G401 (cell line): ENCODE data around the gene UBTD1. TPM values are rescaled to one million over a fixed set of nuclear protein-coding genes. Genes with fewer than 3 reads are reported as not detected.
"Not testable (repeated sequence)": the region's sequence is repeated elsewhere in the genome, so short reads cannot be mapped to it uniquely, and the experiment has no call there.

Source experiments
- DNase-seq: peaks from one replicate; pipeline ENCODE4 v3.0.0-alpha.2; 2015; ENCODE audit warnings: low spot score
- in situ Hi-C: cut with HindIII; loops from 2 replicates; pipeline ENCODE4 v1.10.0; 2016; ENCODE audit warnings: low sequenced_read_pairs, mixed read lengths
- total RNA-seq: library from RNA; depleted of rRNA; stranded (reverse); fragments of >200 nt; shearing (Covaris generic); gene quantifications from 2 replicates; pipeline ENCODE4 v1.2.3, GENCODE V29; 2014; rRNA removed

UBTD1 gene, protein sequence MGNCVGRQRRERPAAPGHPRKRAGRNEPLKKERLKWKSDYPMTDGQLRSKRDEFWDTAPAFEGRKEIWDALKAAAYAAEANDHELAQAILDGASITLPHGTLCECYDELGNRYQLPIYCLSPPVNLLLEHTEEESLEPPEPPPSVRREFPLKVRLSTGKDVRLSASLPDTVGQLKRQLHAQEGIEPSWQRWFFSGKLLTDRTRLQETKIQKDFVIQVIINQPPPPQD
- total RNA-seq = 32.5 and 39.5 TPM in 2 replicates

DNA sequence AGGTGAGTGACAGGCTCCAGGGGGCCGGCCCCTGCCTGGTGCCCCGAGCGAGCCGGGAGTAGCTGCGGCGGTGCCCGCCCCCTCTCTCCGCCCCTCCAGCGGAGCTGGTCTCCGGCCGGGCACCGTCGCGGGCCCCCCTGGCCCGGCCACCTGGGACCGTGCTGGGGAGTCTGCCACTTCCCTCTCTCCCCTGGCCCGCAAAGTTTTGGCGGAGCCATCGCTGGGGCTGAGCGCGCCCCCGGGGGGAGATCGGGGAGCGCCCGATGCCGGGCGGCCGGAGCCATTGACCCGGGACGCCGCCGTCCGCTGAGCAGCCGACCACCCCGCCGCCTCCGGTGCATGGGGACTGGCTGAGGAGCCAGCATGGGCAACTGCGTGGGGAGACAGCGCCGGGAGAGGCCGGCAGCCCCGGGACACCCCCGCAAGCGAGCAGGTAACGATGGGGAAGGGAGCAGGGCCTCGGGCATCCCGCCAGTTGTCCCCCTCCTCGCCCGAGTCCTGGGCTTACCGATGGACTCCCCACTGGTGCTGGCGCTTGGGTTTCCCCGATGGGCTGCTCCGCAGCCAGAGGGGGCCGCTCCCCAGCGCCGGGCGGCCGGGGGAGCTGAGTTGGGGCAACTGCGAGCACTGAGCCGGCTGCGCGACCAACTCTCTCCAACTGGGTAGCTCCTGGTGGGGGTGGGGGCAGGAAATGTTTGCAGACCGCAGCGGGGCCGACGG lies at the start of gene UBTD1:
TSS of gene UBTD1 (plus strand) at position 84 of the 720 bp plus-strand sequence. CDS start at position 364, 280 bp downstream.
- peak; percentile 21 for DNase-seq
- in situ Hi-C loops = no loop called here

DNA sequence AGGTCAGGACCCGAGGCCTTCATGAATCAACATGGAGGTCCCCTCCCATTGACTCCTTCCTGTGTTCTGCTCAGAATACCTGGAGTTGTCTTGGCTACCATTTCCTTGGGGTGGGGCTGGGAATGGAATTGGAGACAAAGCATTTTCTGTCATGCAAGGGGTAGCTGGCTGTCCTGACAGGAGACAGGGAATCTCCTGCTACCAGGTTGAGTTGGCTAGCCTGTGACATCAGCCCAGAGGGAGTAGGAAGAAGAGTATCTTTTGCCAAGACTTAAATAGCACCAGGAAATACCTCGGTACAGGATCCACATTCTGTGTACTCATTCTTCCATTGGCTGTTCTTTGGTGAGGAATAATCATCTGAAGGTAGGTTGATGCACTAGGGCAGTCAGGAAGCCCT lies 47.9 kb upstream of the UBTD1 start:
- DNase-seq = no peak
- in situ Hi-C loops = no loop called here

DNA sequence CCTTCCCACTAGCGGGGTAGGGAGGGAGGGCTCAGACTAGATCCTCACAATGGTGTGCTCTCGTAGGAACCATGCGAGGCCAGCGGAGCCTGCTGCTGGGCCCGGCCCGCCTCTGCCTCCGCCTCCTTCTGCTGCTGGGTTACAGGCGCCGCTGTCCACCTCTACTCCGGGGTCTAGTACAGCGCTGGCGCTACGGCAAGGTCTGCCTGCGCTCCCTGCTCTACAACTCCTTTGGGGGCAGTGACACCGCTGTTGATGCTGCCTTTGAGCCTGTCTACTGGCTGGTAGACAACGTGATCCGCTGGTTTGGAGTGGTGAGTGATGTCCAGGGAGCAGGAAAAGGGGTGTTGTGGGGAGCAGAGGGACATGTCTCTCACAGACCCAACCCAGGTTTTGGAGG lies 47.1 kb upstream of the UBTD1 start:
- in situ Hi-C loops = no loop called here
- DNase-seq = no peak

DNA sequence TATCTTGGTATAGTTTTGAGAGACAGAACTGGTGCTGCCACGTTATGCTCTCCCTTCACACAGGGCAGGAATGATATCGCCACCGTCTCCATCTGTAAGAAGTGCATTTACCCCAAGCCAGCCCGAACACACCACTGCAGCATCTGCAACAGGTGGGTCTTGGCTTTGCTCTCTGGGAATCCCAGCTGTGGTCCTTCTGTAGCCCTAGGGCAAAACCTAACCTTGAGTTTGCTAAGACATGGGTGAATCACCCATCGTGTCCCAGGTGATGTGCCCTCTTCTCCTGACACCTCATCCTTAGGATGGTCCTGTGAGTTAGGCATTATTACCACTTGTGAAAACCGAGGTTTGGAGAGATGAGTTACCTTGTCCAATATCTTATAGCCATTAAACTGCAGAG lies 46.4 kb upstream of the UBTD1 start:
- no peak for DNase-seq
- in situ Hi-C loops = no loop called here

DNA sequence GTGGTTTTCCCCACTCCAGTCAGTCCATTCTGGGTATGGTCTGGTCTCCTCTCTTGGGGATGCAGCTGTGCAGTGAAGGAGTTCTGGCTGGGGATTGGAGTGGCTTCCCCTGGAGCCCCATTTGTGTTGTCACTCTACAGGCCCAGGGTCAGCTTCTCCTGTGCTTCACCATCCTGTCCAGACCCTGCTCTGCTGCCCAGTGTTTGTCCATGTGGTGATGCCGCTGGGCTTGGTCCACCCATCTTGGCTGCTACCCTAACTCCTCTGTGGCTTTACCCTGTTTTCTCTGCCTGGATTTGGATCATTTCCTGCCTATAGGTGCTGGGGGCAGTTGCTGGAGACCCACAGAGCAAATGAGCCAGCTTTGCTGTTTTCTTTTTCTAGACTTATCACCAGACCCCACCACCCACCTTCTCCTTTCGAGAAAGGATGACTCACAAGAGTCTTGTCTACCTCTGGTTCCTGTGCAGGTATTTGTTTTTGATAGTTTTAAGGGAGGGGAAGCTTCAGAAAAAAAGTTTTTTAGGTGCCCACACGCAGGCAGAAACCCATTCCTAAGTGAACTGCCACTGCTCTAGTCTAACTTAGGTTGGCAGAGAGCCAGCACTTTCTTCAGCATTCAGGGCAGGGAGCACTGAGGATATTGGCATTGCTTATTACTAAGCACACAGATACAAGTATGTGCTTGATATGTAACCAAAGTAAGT lies 44.2 kb upstream of the UBTD1 start:
- peak; percentile 28 for DNase-seq
- in situ Hi-C loops = no loop called here

DNA sequence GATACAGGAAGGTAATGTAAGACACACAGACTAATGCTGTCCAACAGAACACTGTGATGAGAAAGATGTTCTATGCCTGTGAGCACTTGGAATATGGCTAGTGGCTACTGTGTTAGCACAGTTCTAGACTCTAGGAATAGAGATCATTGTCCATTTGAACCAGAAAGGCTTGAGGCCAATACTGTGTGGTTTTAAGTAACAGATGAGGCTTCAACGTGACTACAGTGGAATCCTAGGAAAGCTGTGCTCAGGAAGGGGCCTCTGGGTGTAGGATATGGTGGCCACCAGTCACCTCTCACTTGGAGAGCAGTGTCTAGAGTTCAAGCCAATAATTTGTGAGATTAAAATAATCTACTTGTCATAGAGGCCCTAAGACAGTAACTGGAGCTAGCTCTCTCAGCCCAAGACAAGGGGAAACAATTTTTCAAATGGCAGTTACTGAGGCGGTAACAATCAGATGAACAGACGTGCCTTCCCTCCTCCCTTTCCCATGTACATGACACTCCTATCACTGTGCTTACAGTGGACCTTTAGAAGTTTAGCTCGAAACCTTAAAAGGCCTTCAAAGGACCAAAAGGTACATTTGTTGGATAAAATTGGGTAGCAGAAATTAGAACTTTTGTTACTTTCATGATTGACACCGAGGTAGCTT lies 42.6 kb upstream of the UBTD1 start:
- in situ Hi-C loops = no loop called here

DNA sequence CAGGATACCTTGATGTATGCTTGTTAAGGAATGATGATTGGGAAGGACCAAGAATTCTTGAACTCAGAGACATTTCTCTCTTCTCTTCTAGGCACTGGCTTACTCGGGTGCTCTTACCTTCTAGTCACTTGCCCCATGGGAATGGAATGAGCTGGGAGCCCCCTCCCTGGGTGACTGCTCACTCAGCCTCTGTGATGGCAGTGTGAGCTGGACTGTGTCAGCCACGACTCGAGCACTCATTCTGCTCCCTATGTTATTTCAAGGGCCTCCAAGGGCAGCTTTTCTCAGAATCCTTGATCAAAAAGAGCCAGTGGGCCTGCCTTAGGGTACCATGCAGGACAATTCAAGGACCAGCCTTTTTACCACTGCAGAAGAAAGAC lies 42.0 kb upstream of the UBTD1 start:
- DNase-seq = no peak

More for the DNA sequence above, 42.6 kb upstream of the UBTD1 start:
- DNase-seq = no peak

DNA sequence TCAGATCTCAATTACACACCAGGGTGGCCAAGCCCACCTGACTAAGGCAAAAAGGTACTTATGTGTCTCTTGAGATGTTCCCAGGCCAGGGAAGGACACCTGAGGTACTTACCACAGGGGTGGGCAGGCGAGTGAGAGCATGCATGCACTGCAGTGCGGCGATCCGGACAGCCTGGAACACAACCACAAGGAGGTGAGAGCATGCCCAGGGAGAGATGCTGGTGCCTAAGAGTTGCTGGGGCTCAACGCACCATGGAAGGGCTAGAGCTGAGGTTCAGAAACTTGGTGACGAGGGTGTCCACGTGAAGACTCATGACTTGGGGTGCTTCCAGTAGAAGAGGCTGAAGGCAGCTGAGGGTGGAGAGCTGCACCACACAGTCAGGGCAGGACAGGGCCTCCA lies 39.6 kb upstream of the UBTD1 start:
- no peak for DNase-seq
- in situ Hi-C loops = no loop called here

More for the DNA sequence above, 42.0 kb upstream of the UBTD1 start:
- in situ Hi-C loops = no loop called here

DNA sequence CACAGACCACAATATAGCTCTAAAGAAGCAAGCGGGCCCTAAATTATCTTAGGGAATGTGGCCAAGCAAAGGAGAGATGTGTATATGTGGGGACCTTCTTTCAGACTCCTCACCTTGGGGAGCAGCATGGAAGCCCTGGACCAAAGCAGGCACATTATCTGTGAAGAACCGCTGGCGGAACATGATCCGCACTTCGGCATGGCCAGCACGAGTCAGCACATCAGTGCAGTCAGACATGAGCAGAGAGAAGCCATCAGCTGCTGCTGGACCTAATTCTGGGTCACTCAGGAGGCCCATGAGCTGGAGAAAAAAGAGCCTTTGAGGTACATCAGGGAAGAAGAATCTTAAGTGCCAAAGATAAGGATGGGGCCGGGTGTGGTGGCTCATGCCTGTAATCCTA lies 38.8 kb upstream of the UBTD1 start:
- in situ Hi-C loops = no loop called here
- no peak for DNase-seq

DNA sequence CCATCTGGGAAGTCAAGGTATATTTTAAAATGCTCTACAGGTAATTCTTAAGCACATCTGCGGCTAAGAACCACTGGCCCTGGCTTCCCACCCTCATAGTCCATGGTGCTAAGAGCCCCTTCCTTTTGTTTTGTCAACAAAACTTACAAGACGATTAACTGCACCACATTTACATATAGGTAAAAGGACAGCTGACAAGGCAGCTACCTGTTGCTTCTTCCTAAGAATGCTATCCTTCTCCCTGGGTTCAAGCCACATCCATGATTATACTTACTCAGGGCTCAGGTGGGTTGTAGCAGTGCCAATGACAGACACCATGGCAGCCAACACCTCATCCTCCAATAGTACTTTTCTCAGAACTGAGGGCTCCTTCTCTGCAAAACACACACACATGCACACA lies 36.4 kb upstream of the UBTD1 start:
- no peak for DNase-seq
- in situ Hi-C loops = no loop called here

DNA sequence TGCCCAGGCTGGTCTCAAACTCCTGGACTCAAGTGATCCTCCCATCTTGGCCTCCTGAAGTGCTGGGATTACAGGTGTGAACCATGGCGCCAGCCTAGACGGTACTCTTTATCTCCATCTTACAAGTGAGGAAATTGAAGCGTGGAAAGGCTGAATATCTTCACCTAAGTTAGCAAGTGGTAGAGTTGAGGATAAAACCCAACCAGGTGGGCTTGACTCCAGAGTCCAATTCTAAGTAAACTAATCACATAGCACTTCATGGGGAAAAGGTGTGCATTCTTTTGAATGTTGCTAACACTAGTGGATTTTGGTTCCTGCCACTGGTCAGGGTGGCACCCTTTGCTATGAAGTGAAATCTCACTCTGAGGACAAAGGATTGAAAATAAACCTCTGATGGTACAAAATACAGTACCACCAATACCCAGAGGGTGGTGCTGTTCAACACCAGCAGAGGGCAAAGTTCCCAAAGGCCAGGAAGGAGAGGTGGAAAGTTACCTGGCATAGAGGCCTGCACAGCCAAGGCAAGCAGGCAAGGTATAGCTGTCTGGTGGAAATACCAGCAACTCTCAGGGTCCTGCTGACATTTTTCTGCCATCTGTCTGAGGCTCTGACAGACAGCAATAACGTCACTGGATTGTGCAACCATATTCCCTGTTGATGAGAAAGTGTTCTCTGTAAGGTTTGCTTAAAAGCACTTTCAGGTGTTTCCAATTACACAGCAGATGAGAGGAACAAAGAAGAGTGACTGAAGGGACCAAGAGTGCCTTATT lies 35.2 kb upstream of the UBTD1 start:
- in situ Hi-C loops = no loop called here

DNA sequence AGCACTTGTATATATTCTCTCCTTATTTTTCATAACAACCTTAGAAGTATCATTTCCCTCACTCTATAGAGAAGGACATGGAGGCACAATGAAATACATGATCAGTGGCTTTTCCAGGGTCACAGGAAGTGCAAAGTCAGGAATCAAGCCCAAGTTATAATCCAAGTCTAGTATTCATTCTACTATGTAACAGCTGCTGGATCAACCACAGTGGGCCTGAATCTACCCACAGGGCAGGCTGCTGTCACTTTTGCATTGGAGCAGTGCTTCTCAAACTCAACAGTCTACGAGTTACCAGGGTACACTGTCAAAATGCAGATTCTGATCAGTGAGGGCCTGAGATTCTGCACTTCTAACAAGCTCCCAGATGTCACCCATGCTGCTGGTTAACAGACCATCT lies 34.5 kb upstream of the UBTD1 start:
- in situ Hi-C loops = no loop called here
- DNase-seq = no peak

More for the DNA sequence above, 35.2 kb upstream of the UBTD1 start:
- DNase-seq = peak; percentile 74

DNA sequence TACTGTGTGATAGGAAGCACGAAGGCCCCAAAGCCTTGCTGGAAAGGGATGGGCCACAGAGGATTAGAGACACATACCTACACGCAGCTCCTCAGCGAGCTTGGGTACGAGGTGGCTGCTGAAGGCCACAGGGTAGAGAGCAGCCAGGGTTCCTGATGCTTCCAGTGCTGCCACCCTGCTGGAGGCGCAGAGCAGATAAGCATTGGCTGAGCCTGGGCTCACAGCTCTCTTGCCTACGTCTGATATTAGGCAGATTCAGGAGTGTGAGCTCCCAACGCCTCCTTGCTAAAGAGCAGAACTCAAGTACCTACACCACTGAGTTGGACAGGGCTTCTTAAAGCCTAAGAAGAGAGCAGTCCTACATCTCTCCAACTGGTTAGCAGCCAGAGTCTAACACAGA lies 32.7 kb upstream of the UBTD1 start:
- no peak for DNase-seq
- in situ Hi-C loops = no loop called here

DNA sequence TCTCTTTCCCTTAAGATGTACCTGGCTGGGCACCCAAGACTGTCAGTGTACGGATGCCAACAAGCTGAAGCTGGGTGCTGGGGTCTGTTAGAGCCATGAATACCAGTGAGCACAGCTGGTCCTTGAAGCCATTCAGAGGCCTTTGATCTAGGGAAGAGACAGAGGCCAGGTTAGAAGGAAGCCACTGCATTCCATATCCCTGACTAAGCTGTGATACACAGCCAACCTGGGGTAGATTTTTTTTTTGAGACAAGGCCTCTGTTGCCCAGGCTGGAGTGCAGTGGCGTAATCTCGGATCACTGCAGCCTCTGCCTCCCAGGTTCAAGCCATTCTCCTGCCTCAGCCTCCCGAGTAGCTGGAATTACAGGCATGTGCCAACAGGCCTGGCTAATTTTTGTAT lies 32.0 kb upstream of the UBTD1 start:
- no peak for DNase-seq
- in situ Hi-C loops = no loop called here

DNA sequence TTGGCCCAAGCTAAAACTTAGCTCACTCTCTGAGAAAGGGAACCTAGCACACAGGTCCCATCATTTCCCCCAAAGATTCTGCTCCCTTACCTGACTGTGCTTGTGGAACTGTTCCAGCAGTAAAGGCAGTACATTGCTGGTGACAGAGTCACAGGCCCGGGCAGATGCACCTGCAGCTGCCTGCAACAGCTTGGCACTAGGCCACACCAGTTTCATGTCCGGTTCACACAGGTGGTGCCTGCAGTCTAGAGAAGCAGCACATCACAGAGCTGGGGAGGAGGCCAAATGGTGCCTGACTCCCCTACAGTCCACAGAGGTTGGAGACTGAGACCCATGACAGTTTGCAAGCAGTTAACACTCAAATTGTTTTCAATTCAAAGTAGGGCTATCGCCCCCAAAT lies 30.6 kb upstream of the UBTD1 start:
- DNase-seq = no peak
- in situ Hi-C loops = no loop called here

DNA sequence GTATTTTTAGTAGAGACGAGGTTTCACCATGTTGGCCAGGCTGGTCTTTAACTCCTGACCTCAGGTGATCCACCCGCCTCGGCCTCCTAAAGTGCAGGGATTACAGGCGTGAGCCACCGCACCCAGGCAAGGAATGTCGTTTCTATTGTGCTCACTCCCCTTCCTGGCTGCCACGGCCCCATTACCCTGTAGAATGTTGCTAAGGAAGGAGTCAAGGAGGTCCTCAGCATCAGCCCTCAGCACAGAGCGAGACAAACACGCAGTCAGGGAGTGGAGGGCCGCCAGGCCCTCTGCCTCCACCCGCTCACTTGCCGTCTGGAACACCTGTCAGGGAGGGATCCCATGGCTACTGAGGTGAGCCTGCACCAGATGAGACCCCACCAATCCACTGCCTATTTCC lies 29.9 kb upstream of the UBTD1 start:
- in situ Hi-C loops, DNase-seq: not testable (repeated sequence)

DNA sequence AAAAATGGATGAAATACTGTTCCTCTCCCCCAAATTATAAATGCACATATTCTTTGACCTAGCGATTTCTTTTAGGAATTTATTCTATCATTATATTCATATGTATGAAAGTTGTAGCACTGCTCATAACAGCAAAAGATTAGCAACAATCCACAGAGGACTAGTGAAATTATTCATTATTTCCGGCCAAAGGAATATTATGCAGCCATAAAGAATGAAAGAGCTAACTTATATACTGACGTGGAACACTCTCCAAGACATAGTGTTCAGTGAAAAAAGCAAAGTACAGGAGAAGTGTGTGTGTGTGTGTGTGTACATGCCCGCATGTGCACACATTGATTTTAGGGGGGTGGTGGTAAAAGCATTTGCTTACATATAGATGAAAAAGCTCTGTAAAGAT lies 23.8 kb upstream of the UBTD1 start:
- no peak for DNase-seq
- in situ Hi-C loops = no loop called here

DNA sequence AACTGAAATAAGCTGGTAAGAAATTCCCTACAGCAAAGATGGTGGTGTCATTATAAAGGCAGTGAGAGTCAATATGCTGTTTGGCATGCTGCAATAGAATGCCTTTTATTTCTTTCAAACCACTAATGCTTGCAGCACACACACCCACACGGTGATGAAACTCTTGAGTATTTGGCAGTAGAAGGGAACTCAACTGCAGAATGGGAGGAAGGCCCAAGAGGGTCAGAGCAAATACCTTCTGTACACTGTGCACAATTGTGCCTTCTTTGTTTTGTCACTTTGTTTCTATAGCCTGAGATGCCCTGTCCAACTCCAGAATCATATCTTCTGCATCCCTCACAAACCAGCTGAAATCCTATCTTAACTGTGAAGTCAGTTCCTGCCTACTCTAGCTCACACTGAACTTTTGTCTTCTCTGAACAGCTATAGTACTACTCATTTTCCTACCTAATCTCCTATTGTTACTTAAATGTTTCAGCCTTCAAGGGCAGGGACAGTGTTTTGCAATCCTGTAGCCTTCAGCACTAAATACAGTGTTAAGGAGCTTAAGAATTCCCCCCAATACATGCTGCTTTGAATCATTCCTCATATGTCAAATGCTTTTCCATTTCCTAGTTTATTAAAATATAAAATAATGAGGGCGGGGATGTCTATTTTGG lies 22.7 kb upstream of the UBTD1 start:
- in situ Hi-C loops = no loop called here
- no peak for DNase-seq

DNA sequence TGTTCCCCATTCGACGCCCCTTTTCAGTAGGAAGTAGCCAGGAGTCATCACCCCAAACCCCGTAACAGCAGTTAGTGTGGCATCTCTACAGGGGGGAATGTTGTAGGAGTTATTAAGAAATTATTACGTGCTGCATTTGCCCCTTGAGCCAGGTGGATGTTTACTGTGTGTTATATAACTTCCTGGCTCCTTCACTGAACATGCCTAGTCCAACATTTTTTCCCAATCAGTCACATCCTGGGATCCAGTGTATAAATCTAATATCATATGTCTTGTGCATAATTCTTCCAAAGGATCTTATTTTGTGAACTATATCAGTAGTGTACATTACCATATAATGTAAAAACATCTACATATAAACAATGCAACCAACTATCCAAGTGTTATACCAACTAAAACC lies 19.3 kb upstream of the UBTD1 start:
- peak; percentile 35 for DNase-seq
- in situ Hi-C loops = not testable (repeated sequence)
